HEK293 (cell line): ENCODE measurements around the gene NEURL4.

ENCODE experiments used
- HOXA7 ChIP-seq: sonication (generic); formaldehyde crosslinking; IDR thresholded peaks from 2 replicates; pipeline ENCODE4 v1.8.1; 2022; ENCODE audit warnings: missing genetic modification reagents, borderline replicate concordance
- KLF10 ChIP-seq: fragments of 450-650 bp; IDR thresholded peaks from 2 replicates; pipeline ENCODE4 v1.5.1; 2018; ENCODE audit warnings: missing biosample characterization, mild to moderate bottlenecking, missing genetic modification characterization
- MEIS1 ChIP-seq: sonication (generic); formaldehyde crosslinking; IDR thresholded peaks from 2 replicates; pipeline ENCODE4 v1.8.1; 2022; ENCODE audit warnings: missing genetic modification reagents, mild to moderate bottlenecking, borderline replicate concordance
- MYNN ChIP-seq: fragments of 450-650 bp; formaldehyde crosslinking; IDR thresholded peaks from 2 replicates; pipeline ENCODE4 v1.5.1; 2016; ENCODE audit warnings: missing biosample characterization, missing genetic modification characterization, borderline replicate concordance
- PBX3 ChIP-seq: sonication (generic); formaldehyde crosslinking; IDR thresholded peaks from 2 replicates; pipeline ENCODE4 v1.8.1; 2022; ENCODE audit warnings: mild to moderate bottlenecking, moderate library complexity, missing genetic modification reagents
- SCRT2 ChIP-seq: fragments of 450-650 bp; formaldehyde crosslinking; IDR thresholded peaks from 2 replicates; pipeline ENCODE4 v1.5.1; 2016; ENCODE audit warnings: missing biosample characterization, missing genetic modification characterization
- ZBTB20 ChIP-seq: fragments of 450-650 bp; formaldehyde crosslinking; IDR thresholded peaks from 2 replicates; pipeline ENCODE4 v1.5.1; 2016; ENCODE audit warnings: missing biosample characterization, missing genetic modification characterization
- ZNF133 ChIP-seq: fragments of 450-650 bp; formaldehyde crosslinking; IDR thresholded peaks from 2 replicates; pipeline ENCODE4 v1.5.1; 2016; ENCODE audit warnings: missing biosample characterization, missing genetic modification characterization
- ZNF157 ChIP-seq: fragments of 450-650 bp; formaldehyde crosslinking; IDR thresholded peaks from 2 replicates; pipeline ENCODE4 v1.5.1; 2016; ENCODE audit warnings: missing biosample characterization, missing genetic modification characterization
- ZNF211 ChIP-seq: fragments of 450-650 bp; formaldehyde crosslinking; IDR thresholded peaks from 2 replicates; pipeline ENCODE4 v1.5.1; 2016; ENCODE audit warnings: low read depth, missing biosample characterization, missing genetic modification characterization
- ZNF24 ChIP-seq: fragments of 450-650 bp; formaldehyde crosslinking; IDR thresholded peaks from 2 replicates; pipeline ENCODE4 v1.5.1; 2016; ENCODE audit warnings: missing biosample characterization, missing genetic modification characterization
- ZNF350 ChIP-seq: fragments of 450-650 bp; formaldehyde crosslinking; IDR thresholded peaks from 2 replicates; pipeline ENCODE4 v1.5.0; 2017; ENCODE audit warnings: missing biosample characterization, mild to moderate bottlenecking, missing genetic modification characterization
- ZNF37A ChIP-seq: fragments of 450-650 bp; IDR thresholded peaks from 2 replicates; pipeline ENCODE4 v1.5.1; 2018; ENCODE audit warnings: missing biosample characterization, missing genetic modification characterization
- ZNF391 ChIP-seq: fragments of 450-650 bp; formaldehyde crosslinking; IDR thresholded peaks from 2 replicates; pipeline ENCODE4 v1.5.1; 2016; ENCODE audit warnings: low read depth, missing biosample characterization, missing genetic modification characterization, borderline replicate concordance
- ZNF394 ChIP-seq: fragments of 450-650 bp; formaldehyde crosslinking; IDR thresholded peaks from 2 replicates; pipeline ENCODE4 v1.5.1; 2016; ENCODE audit warnings: missing biosample characterization, missing genetic modification characterization, mild to moderate bottlenecking, moderate library complexity, borderline replicate concordance
- ZNF398 ChIP-seq: fragments of 450-650 bp; formaldehyde crosslinking; IDR thresholded peaks from 2 replicates; pipeline ENCODE4 v1.5.1; 2017; ENCODE audit warnings: missing biosample characterization, missing genetic modification characterization
- ZNF510 ChIP-seq: fragments of 450-650 bp; formaldehyde crosslinking; IDR thresholded peaks from 2 replicates; pipeline ENCODE4 v1.5.1; 2018; ENCODE audit warnings: mild to moderate bottlenecking, missing genetic modification characterization, missing biosample characterization; ENCODE audit not compliant: insufficient replicate concordance
- ZNF513 ChIP-seq: fragments of 450-650 bp; IDR thresholded peaks from 2 replicates; pipeline ENCODE4 v1.5.1; 2018; ENCODE audit warnings: missing biosample characterization, missing genetic modification characterization
- ZNF585B ChIP-seq: fragments of 450-650 bp; formaldehyde crosslinking; IDR thresholded peaks from 2 replicates; pipeline ENCODE4 v1.5.1; 2016; ENCODE audit warnings: missing biosample characterization, missing genetic modification characterization
- ZNF600 ChIP-seq: fragments of 450-650 bp; formaldehyde crosslinking; IDR thresholded peaks from 2 replicates; pipeline ENCODE4 v1.5.1; 2016; ENCODE audit warnings: missing biosample characterization, missing genetic modification characterization
- ZNF654 ChIP-seq: fragments of 450-650 bp; formaldehyde crosslinking; IDR thresholded peaks from 2 replicates; pipeline ENCODE4 v1.5.1; 2016; ENCODE audit warnings: low read depth, missing biosample characterization, missing genetic modification characterization
- ZNF747 ChIP-seq: fragments of 450-650 bp; formaldehyde crosslinking; IDR thresholded peaks from 2 replicates; pipeline ENCODE4 v1.5.1; 2016; ENCODE audit warnings: missing biosample characterization, missing genetic modification characterization
- ZNF768 ChIP-seq: fragments of 450-650 bp; formaldehyde crosslinking; IDR thresholded peaks from 2 replicates; pipeline ENCODE4 v1.5.1; 2018; ENCODE audit warnings: missing biosample characterization, mild to moderate bottlenecking, missing genetic modification characterization
- ZSCAN16 ChIP-seq: fragments of 450-650 bp; formaldehyde crosslinking; IDR thresholded peaks from 2 replicates; pipeline ENCODE4 v1.5.1; 2016; ENCODE audit warnings: missing biosample characterization, missing genetic modification characterization
- ZXDB ChIP-seq: fragments of 450-650 bp; formaldehyde crosslinking; IDR thresholded peaks from 2 replicates; pipeline ENCODE4 v1.5.1; 2016; ENCODE audit warnings: missing biosample characterization, missing genetic modification characterization
- TF ChIP-seq, protein P1 (sequence below): fragments of 450-650 bp; formaldehyde crosslinking; IDR thresholded peaks from 2 replicates; pipeline ENCODE4 v1.5.1; 2016; ENCODE audit warnings: missing biosample characterization, missing genetic modification characterization
- TF ChIP-seq, protein P2 (sequence below): fragments of 450-650 bp; formaldehyde crosslinking; IDR thresholded peaks from 2 replicates; pipeline ENCODE4 v1.5.1; 2016; ENCODE audit warnings: missing biosample characterization, missing genetic modification characterization
- TF ChIP-seq, protein P3 (sequence below): fragments of 450-650 bp; formaldehyde crosslinking; IDR thresholded peaks from 2 replicates; pipeline ENCODE4 v1.5.1; 2016; ENCODE audit warnings: missing biosample characterization, missing genetic modification characterization

Gene NEURL4

DNA sequence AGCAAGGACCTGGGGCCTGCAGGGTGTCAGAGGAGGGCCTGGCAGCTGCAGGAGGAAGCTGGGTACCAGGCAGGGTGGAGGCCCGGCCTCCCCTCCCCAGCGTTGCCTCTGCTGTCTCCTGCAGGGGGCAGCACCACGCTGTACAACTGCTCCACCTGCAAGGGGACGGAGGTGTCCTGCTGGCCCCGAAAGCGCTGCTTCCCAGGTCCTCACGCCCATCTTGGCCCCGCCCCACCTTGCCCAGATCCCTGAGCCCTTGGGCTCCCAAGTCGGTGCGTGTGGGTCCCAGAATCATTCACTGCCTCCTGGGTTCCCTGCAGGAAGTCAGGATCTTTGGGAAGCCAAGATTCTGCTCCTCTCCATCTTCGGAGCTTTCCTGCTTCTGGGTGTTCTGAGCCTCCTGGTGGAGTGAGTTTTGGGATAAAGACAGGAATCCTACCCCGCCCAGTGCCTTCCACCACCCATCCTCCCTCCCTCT lies 27.0 kb upstream of the NEURL4 start (continued):
- TF ChIP-seq, protein P1, sequence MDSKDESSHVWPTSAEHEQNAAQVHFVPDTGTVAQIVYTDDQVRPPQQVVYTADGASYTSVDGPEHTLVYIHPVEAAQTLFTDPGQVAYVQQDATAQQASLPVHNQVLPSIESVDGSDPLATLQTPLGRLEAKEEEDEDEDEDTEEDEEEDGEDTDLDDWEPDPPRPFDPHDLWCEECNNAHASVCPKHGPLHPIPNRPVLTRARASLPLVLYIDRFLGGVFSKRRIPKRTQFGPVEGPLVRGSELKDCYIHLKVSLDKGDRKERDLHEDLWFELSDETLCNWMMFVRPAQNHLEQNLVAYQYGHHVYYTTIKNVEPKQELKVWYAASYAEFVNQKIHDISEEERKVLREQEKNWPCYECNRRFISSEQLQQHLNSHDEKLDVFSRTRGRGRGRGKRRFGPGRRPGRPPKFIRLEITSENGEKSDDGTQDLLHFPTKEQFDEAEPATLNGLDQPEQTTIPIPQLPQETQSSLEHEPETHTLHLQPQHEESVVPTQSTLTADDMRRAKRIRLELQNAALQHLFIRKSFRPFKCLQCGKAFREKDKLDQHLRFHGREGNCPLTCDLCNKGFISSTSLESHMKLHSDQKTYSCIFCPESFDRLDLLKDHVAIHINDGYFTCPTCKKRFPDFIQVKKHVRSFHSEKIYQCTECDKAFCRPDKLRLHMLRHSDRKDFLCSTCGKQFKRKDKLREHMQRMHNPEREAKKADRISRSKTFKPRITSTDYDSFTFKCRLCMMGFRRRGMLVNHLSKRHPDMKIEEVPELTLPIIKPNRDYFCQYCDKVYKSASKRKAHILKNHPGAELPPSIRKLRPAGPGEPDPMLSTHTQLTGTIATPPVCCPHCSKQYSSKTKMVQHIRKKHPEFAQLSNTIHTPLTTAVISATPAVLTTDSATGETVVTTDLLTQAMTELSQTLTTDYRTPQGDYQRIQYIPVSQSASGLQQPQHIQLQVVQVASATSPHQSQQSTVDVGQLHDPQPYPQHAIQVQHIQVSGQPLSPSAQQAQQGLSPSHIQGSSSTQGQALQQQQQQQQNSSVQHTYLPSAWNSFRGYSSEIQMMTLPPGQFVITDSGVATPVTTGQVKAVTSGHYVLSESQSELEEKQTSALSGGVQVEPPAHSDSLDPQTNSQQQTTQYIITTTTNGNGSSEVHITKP (tag by site-specific recombination): peak; percentile 14; the same call in 1 of the 2 replicates
- TF ChIP-seq SCRT2 (tag by site-specific recombination) (no peak), ZNF211 (no peak), ZNF157 (tag by site-specific recombination) (no peak), ZSCAN16 (tag by site-specific recombination) (0 out of 2 replicates have a peak, but pooled peaks have one; percentile 10), MYNN (tag by site-specific recombination) (no peak), ZXDB (no peak; the same call in 1 of the 2 replicates), ZNF768 (no peak), ZNF37A (tag by site-specific recombination) (no peak), ZNF747 (tag by site-specific recombination) (no peak), HOXA7 (CRISPR knock-in tag) (no peak), ZNF394 (peak; percentile 35; the same call in 1 of the 2 replicates), ZNF391 (tag by site-specific recombination) (peak; percentile 77; the same call in 1 of the 2 replicates), PBX3 (CRISPR knock-in tag) (no peak), ZNF398 (tag by site-specific recombination) (no peak), ZNF350 (tag by site-specific recombination) (no peak), KLF10 (tag by site-specific recombination) (0 out of 2 replicates have a peak, but pooled peaks have one; percentile 17), ZNF513 (tag by site-specific recombination) (no peak), ZNF585B (tag by site-specific recombination) (no peak), MEIS1 (CRISPR knock-in tag) (no peak), ZNF654 (peak; percentile 85), ZNF600 (tag by site-specific recombination) (peak; percentile 64; the same call in 1 of the 2 replicates), ZNF133 (no peak), ZNF510 (tag by site-specific recombination) (no peak), ZBTB20 (peak; percentile 36), ZNF24 (tag by site-specific recombination) (peak; percentile 53; the same call in 1 of the 2 replicates)
- TF ChIP-seq, protein P2, sequence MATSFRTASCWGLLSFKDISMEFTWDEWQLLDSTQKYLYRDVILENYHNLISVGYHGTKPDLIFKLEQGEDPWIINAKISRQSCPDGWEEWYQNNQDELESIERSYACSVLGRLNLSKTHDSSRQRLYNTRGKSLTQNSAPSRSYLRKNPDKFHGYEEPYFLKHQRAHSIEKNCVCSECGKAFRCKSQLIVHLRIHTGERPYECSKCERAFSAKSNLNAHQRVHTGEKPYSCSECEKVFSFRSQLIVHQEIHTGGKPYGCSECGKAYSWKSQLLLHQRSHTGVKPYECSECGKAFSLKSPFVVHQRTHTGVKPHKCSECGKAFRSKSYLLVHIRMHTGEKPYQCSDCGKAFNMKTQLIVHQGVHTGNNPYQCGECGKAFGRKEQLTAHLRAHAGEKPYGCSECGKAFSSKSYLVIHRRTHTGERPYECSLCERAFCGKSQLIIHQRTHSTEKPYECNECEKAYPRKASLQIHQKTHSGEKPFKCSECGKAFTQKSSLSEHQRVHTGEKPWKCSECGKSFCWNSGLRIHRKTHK (tag by site-specific recombination): no peak
- TF ChIP-seq, protein P3, sequence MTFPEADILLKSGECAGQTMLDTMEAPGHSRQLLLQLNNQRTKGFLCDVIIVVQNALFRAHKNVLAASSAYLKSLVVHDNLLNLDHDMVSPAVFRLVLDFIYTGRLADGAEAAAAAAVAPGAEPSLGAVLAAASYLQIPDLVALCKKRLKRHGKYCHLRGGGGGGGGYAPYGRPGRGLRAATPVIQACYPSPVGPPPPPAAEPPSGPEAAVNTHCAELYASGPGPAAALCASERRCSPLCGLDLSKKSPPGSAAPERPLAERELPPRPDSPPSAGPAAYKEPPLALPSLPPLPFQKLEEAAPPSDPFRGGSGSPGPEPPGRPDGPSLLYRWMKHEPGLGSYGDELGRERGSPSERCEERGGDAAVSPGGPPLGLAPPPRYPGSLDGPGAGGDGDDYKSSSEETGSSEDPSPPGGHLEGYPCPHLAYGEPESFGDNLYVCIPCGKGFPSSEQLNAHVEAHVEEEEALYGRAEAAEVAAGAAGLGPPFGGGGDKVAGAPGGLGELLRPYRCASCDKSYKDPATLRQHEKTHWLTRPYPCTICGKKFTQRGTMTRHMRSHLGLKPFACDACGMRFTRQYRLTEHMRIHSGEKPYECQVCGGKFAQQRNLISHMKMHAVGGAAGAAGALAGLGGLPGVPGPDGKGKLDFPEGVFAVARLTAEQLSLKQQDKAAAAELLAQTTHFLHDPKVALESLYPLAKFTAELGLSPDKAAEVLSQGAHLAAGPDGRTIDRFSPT (tag by site-specific recombination): no peak
